WTC11 (cell line): Measurements from ENCODE around the gene WDR62. TPM values are rescaled to one million over a fixed set of nuclear protein-coding genes. Genes with fewer than 3 reads are reported as not detected.

Source experiments
- ATAC-seq: fragments of 200-7000 bp; cut with Tn5 transposase; 2 replicates; pipeline ENCODE4 v1.10.0; 2021; ENCODE audit warnings: mild to moderate bottlenecking, moderate library complexity
- CTCF ChIA-PET: fragments of 300-600 bp; sonication (Branson Sonifier 250); formaldehyde crosslinking; loops from one replicate; lab custom pipeline; 2021; ENCODE audit warnings: antibody characterized with exemption; lab: Charles Lee
- POLR2A ChIA-PET: fragments of 350-600 bp; sonication (Branson Sonifier 250); formaldehyde crosslinking; loops from one replicate; lab custom pipeline; 2021; ENCODE audit warnings: antibody characterized with exemption; lab: Charles Lee
- DNase-seq: peaks from one replicate; pipeline ENCODE4 v3.0.0; 2021; ENCODE audit warnings: low spot score
- H3K27ac Mint-ChIP-seq: 2 replicates; pipeline ENCODE4 v1.8.0; 2021; ENCODE audit warnings: mixed read lengths
- H3K27me3 Mint-ChIP-seq: 2 replicates; pipeline ENCODE4 v1.8.0; 2021; ENCODE audit warnings: low read depth, mild to moderate bottlenecking, moderate library complexity, mixed read lengths
- H3K36me3 Mint-ChIP-seq: 2 replicates; pipeline ENCODE4 v1.8.0; 2021; ENCODE audit warnings: mixed read lengths
- H3K4me1 Mint-ChIP-seq: 2 replicates; pipeline ENCODE4 v1.8.0; 2022; ENCODE audit warnings: mixed read lengths
- H3K4me3 Mint-ChIP-seq: 2 replicates; pipeline ENCODE4 v1.8.0; 2021; ENCODE audit warnings: mild to moderate bottlenecking, moderate library complexity, mixed read lengths
- H3K9me3 Mint-ChIP-seq: 2 replicates; pipeline ENCODE4 v1.8.0; 2021; ENCODE audit warnings: mixed read lengths
- AFF4 ChIP-seq: sonication (generic); formaldehyde crosslinking; IDR thresholded peaks from 2 replicates; pipeline ENCODE4 v1.8.1; 2023; ENCODE audit warnings: mild to moderate bottlenecking, missing genetic modification reagents, borderline replicate concordance
- AR ChIP-seq: fragments of 250-450 bp; sonication (Bioruptor Pico); IDR thresholded peaks from 2 replicates; pipeline ENCODE4 v1.9.0; 2021; ENCODE audit warnings: mild to moderate bottlenecking
- ARID4B ChIP-seq: sonication (generic); formaldehyde crosslinking; IDR thresholded peaks from 2 replicates; pipeline ENCODE4 v1.8.0; 2023; ENCODE audit warnings: missing genetic modification reagents, mild to moderate bottlenecking, borderline replicate concordance
- ATF1 ChIP-seq: sonication (generic); formaldehyde crosslinking; IDR thresholded peaks from 2 replicates; pipeline ENCODE4 v1.8.1; 2023; ENCODE audit warnings: mild to moderate bottlenecking, moderate library complexity, missing genetic modification reagents
- E2F5 ChIP-seq: sonication (generic); formaldehyde crosslinking; IDR thresholded peaks from 2 replicates; pipeline ENCODE4 v1.8.1; 2022; ENCODE audit warnings: mild to moderate bottlenecking, moderate library complexity, missing genetic modification reagents
- EMX1 ChIP-seq: fragments of 250-450 bp; sonication (Bioruptor Pico); IDR thresholded peaks from 2 replicates; pipeline ENCODE4 v1.8.0; 2021; ENCODE audit warnings: mild to moderate bottlenecking
- FOXP4 ChIP-seq: sonication (generic); formaldehyde crosslinking; IDR thresholded peaks from 2 replicates; pipeline ENCODE4 v1.8.0; 2022; ENCODE audit warnings: mild to moderate bottlenecking, missing genetic modification reagents
- GTF2I ChIP-seq: fragments of 250-450 bp; sonication (Bioruptor Pico); conservative IDR thresholded peaks from 2 replicates; pipeline ENCODE4 v1.4.0; 2021; ENCODE audit warnings: mild to moderate bottlenecking
- NR2C2 ChIP-seq: sonication (generic); formaldehyde crosslinking; IDR thresholded peaks from 2 replicates; pipeline ENCODE4 v1.8.0; 2022; ENCODE audit warnings: mild to moderate bottlenecking, missing genetic modification reagents
- OVOL2 ChIP-seq: fragments of 250-450 bp; sonication (Bioruptor Pico); IDR thresholded peaks from 2 replicates; pipeline ENCODE4 v1.9.0; 2021; ENCODE audit warnings: mild to moderate bottlenecking, borderline replicate concordance
- SP1 ChIP-seq: sonication (generic); formaldehyde crosslinking; conservative IDR thresholded peaks from 2 replicates; pipeline ENCODE4 v1.8.1; 2022; ENCODE audit warnings: missing genetic modification reagents
- TCF7 ChIP-seq: sonication (generic); formaldehyde crosslinking; IDR thresholded peaks from 2 replicates; pipeline ENCODE4 v1.8.0; 2022; ENCODE audit warnings: mild to moderate bottlenecking, low read depth, missing genetic modification reagents, moderate library complexity
- TEAD1 ChIP-seq: sonication (generic); formaldehyde crosslinking; IDR thresholded peaks from 2 replicates; pipeline ENCODE4 v1.8.0; 2022; ENCODE audit warnings: mild to moderate bottlenecking, missing genetic modification reagents
- TP53 ChIP-seq: sonication (generic); formaldehyde crosslinking; IDR thresholded peaks from 2 replicates; pipeline ENCODE4 v1.8.1; 2023; ENCODE audit warnings: mild to moderate bottlenecking, missing genetic modification reagents
- ZBTB21 ChIP-seq: sonication (generic); formaldehyde crosslinking; IDR thresholded peaks from 2 replicates; pipeline ENCODE4 v1.8.1; 2023; ENCODE audit warnings: mild to moderate bottlenecking, missing genetic modification reagents, borderline replicate concordance
- ZNF416 ChIP-seq: fragments of 250-450 bp; sonication (Bioruptor Pico); IDR thresholded peaks from 2 replicates; pipeline ENCODE4 v1.9.0; 2021; ENCODE audit warnings: mild to moderate bottlenecking, inconsistent platforms
- ZNF425 ChIP-seq: fragments of 250-450 bp; sonication (Bioruptor Pico); conservative IDR thresholded peaks from 2 replicates; pipeline ENCODE4 v1.9.0; 2021; ENCODE audit warnings: mild to moderate bottlenecking
- total RNA-seq: library from RNA; stranded (reverse); gene quantifications from 3 replicates; pipeline ENCODE4 v1.2.3, GENCODE V29; 2021

The WDR62 gene
- total RNA-seq, 1 experiment from 2014 or later: 40.0 TPM

- H3K36me3 Mint-ChIP-seq: peaks cover 35% of the 10 kb centered on the region
- H3K4me3 Mint-ChIP-seq: peak overlapping the region; percentile 99
- H3K27ac Mint-ChIP-seq: peak overlapping the region; percentile 97
- CTCF ChIA-PET: interaction anchor here (2.0 kb wide), 1 partner anchor 13 kb away, joined by 18 read pairs; no protein-coding TSS in a partner anchor
- ATAC-seq (peak; percentile 87), DNase-seq (peak; percentile 97)
- H3K4me1 Mint-ChIP-seq: peaks cover 14% of the 10 kb centered on the region
- H3K9me3 Mint-ChIP-seq: no peaks in the 10 kb centered on the region
- TF ChIP-seq TEAD1 (CRISPR knock-in tag): 0 out of 2 replicates have a peak, but pooled peaks have one; percentile 11
- TF ChIP-seq FOXP4 (CRISPR knock-in tag): no peak
- TF ChIP-seq, all 79 proteins: peak for 1
- no peaks in the 10 kb centered on the region; the same call in 1 of the 2 replicates for H3K27me3 Mint-ChIP-seq
- POLR2A ChIA-PET: interaction anchor here (2.1 kb wide), 1 partner anchor 13 kb away, joined by 9 read pairs; no protein-coding TSS in a partner anchor
These were observed 86.6 kb downstream of the WDR62 start for GRCh38 chr19:36141039-36141927.

GRCh38 chr19:36142046-36142445 is 87.3 kb downstream of the WDR62 start:
- CTCF ChIA-PET: no interaction called here
- no peak for DNase-seq
- 0 out of 2 replicates have a peak overlapping the region, but pooled peaks have one; percentile 97 for H3K27ac Mint-ChIP-seq
- TF ChIP-seq ZNF416 (CRISPR knock-in tag) (no peak), EMX1 (CRISPR knock-in tag) (no peak), AR (CRISPR knock-in tag) (no peak), E2F5 (CRISPR knock-in tag) (no peak), GTF2I (no peak), NR2C2 (CRISPR knock-in tag) (no peak), ARID4B (CRISPR knock-in tag) (no peak), ZBTB21 (CRISPR knock-in tag) (no peak), ZNF425 (CRISPR knock-in tag) (no peak), ATF1 (CRISPR knock-in tag) (no peak), SP1 (no peak), AFF4 (CRISPR knock-in tag) (no peak), TCF7 (CRISPR knock-in tag) (no peak), OVOL2 (CRISPR knock-in tag) (no peak), TP53 (CRISPR knock-in tag) (no peak)

More at GRCh38 chr19:36142046-36142445, 87.3 kb downstream of the WDR62 start:
- no peak for ATAC-seq
- Mint-ChIP-seq H3K36me3 (peaks cover 42% of the 10 kb centered on the region), H3K4me3 (peak overlapping the region; percentile 79), H3K4me1 (peaks cover 9% of the 10 kb centered on the region), H3K9me3 (no peaks in the 10 kb centered on the region), H3K27me3 (no peaks in the 10 kb centered on the region; the same call in 1 of the 2 replicates)
- POLR2A ChIA-PET: no interaction called here
